Endothelial cell (in vitro differentiated cells): ENCODE measurements around the gene FASLG. TPM values are rescaled to one million over a fixed set of nuclear protein-coding genes. Genes with fewer than 3 reads are reported as not detected.

ENCODE experiments used
- DNase-seq: peaks from one replicate; pipeline ENCODE4 v3.0.0; 2021; ENCODE audit warnings: low spot score
- H3K27ac Mint-ChIP-seq: one replicate; pipeline ENCODE4 v1.8.0; 2021; ENCODE audit warnings: mixed read lengths, inconsistent platforms; ENCODE audit not compliant: unreplicated experiment
- H3K27me3 Mint-ChIP-seq: one replicate; pipeline ENCODE4 v1.8.0; 2021; ENCODE audit warnings: mild to moderate bottlenecking, moderate library complexity, mixed read lengths, inconsistent platforms; ENCODE audit not compliant: unreplicated experiment
- H3K36me3 Mint-ChIP-seq: one replicate; pipeline ENCODE4 v1.8.0; 2021; ENCODE audit warnings: mild to moderate bottlenecking, low read depth, mixed read lengths, inconsistent platforms; ENCODE audit not compliant: unreplicated experiment
- H3K4me1 Mint-ChIP-seq: one replicate; pipeline ENCODE4 v1.8.0; 2021; ENCODE audit warnings: mild to moderate bottlenecking, mixed read lengths, inconsistent platforms; ENCODE audit not compliant: unreplicated experiment
- H3K4me3 Mint-ChIP-seq: one replicate; pipeline ENCODE4 v1.8.0; 2021; ENCODE audit warnings: mild to moderate bottlenecking, mixed read lengths, inconsistent platforms; ENCODE audit not compliant: unreplicated experiment
- H3K9me3 Mint-ChIP-seq: one replicate; pipeline ENCODE4 v1.8.0; 2021; ENCODE audit warnings: mixed read lengths, inconsistent platforms; ENCODE audit not compliant: unreplicated experiment
- total RNA-seq: library from RNA; stranded (reverse); fragmentation: NEBNext Ultra II Directional; extraction: Animal tissue kit (Norgen Biotek cat#: 25700); gene quantifications from one replicate; pipeline ENCODE4 v1.2.1, GENCODE V29; 2021; ENCODE audit not compliant: unreplicated experiment
- TF ChIP-seq, protein P1 (sequence below): fragments of 200-600 bp; sonication (generic); IDR thresholded peaks from one replicate; pipeline ENCODE4 v1.5.0; 2021; ENCODE audit warnings: antibody characterized with exemption; ENCODE audit not compliant: unreplicated experiment

Gene FASLG
- total RNA-seq, 1 donor from 2014 or later: not detected

DNA sequence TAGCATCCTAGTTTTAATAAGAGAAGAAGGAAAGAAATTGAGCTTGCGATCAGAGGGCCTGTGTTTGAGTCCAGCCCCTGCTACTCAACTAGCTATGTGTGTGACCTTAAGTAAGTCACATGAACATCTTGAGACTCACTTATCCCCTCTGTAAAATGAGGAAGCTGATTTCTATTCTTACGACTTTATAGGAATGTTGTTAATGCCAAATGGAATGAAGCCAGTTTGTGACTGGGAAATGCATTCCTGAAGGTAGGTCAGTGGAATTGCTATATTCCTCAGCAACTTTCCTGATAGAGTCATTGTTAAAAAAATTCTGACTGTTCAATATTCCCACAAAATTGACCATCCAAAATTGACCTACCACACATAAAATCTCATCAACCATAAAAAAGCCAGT lies 14.9 kb downstream of the FASLG start:
- Mint-ChIP-seq H3K27me3 (peaks cover 1% of the 10 kb centered on the region), H3K27ac (no peak overlapping the region), H3K9me3 (no peaks in the 10 kb centered on the region), H3K4me3 (no peak overlapping the region), H3K4me1 (peaks cover 11% of the 10 kb centered on the region), H3K36me3 (no peaks in the 10 kb centered on the region)
- no peak for DNase-seq
- TF ChIP-seq, protein P1, sequence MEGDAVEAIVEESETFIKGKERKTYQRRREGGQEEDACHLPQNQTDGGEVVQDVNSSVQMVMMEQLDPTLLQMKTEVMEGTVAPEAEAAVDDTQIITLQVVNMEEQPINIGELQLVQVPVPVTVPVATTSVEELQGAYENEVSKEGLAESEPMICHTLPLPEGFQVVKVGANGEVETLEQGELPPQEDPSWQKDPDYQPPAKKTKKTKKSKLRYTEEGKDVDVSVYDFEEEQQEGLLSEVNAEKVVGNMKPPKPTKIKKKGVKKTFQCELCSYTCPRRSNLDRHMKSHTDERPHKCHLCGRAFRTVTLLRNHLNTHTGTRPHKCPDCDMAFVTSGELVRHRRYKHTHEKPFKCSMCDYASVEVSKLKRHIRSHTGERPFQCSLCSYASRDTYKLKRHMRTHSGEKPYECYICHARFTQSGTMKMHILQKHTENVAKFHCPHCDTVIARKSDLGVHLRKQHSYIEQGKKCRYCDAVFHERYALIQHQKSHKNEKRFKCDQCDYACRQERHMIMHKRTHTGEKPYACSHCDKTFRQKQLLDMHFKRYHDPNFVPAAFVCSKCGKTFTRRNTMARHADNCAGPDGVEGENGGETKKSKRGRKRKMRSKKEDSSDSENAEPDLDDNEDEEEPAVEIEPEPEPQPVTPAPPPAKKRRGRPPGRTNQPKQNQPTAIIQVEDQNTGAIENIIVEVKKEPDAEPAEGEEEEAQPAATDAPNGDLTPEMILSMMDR: no peak

DNA sequence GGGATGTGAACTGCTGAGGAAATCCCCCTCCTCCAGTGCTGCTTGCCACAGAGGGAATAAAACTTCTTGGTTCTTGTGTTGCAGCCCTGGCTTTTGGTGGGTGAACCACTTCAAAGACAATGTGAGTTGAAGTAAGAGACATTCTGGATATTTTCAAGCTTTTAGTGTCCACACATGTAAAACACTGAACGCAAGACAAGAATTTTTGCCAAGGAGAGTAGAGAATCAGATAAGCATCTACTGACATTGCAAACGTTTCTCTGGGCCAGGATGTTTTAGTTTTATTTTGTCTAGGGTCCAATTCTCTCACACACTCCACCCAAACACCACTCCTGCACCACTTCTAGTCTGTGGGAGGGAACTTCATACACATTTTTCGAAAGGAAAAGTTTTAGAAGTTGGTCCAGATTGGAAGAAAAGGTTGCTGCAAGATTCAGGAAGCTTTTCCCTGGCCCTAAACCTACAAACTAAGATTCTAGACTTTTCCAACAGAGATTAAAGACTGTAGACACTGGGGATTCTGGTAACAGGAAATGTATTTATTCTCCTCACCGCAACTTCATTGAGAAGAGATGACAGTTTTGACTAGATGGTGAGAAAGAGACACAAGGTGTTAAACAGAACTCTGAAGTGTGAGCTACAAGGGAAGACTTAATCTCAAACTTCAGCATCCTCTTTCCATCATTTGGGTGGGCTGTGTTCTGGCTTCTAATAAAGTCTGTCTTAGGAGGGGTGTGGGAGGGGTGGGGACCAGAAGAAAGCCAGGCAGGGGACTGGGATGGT lies 16.1 kb downstream of the FASLG start:
- Mint-ChIP-seq H3K27me3 (peaks cover 1% of the 10 kb centered on the region), H3K27ac (no peak overlapping the region), H3K4me1 (peaks cover 15% of the 10 kb centered on the region), H3K9me3 (no peaks in the 10 kb centered on the region), H3K4me3 (no peak overlapping the region), H3K36me3 (no peaks in the 10 kb centered on the region)
- TF ChIP-seq, protein P1: no peak
- no peak for DNase-seq

DNA sequence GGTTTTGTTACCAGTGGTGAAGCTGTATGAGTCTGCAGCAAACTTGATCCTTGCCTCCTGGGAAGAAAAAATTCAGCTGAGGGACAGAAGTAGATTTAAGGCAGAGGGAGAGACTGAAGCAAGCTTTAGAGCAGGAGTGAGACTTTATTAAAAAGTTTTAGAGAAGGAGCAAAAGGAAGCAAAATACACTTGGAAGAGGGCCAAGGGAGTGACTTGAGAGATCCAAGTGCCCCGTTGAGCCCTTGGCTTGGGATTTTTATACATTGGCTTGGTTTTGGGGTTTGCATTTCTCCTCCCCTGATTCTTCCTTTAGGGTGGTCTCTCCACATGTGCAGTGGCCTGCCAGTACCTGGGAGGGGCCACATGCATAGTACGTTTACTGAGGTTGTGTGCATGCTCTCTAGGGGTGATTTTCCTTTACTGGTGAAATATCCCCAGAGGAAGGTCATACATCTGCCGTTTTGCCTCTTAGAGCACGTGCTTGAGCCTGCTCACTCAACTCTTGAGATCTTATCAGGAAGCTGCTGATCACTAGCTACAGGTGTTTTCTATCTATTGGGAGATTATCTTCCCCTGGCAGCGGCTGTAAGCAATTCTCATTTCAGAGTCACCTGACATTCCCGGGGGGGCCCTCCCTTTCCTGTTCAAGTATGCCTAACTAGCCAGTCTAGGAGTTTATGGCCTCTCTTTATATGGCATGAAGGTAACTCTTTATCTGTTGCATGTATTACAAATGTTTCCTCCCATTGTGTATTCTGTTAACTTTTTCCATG lies 20.3 kb downstream of the FASLG start:
- no peak for DNase-seq
- Mint-ChIP-seq H3K4me1 (peaks cover 20% of the 10 kb centered on the region), H3K9me3 (no peaks in the 10 kb centered on the region), H3K4me3 (no peak overlapping the region), H3K27me3 (peaks cover 1% of the 10 kb centered on the region), H3K27ac (peak overlapping the region; percentile 44), H3K36me3 (no peaks in the 10 kb centered on the region)
- TF ChIP-seq, protein P1: no peak

DNA sequence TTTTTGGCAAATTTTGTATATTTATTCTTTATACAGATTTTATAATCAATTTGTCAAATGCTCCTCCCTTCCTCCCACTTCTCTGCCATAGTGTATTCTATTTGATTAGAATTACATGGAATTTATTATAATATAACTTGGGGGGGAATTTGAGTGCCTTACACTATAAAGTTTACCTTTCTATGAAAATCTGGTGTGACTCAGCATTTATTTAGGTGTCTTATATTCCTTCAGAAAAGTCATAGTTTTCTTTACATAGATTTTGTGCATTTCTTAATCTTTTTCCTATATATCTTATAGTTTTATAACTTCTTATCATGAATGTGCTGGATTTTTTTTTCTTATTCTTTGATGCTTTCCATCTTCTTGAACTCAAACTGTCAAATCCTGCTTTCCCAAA lies 21.3 kb downstream of the FASLG start:
- Mint-ChIP-seq H3K36me3 (no peaks in the 10 kb centered on the region), H3K27me3 (peaks cover 1% of the 10 kb centered on the region), H3K4me3 (no peak overlapping the region), H3K9me3 (no peaks in the 10 kb centered on the region), H3K4me1 (peaks cover 16% of the 10 kb centered on the region), H3K27ac (no peak overlapping the region)
- no peak for DNase-seq
- TF ChIP-seq, protein P1: no peak
